ENCODE data around the gene CYB5A. TPM values are rescaled to one million over a fixed set of nuclear protein-coding genes. Genes with fewer than 3 reads are reported as not detected.
"Not testable (repeated sequence)": the region's sequence is repeated elsewhere in the genome, so short reads cannot be mapped to it uniquely, and the experiment has no call there.

The CYB5A gene
- total RNA-seq, 1 donor from 2014 or later: 53.2 TPM

- TF ChIP-seq CTCF (IDR thresholded peaks at IDR 0.05; ENCODE audit: insufficient read depth, low read length, severe bottlenecking): no peak
- FAIRE-seq (no peak), DNase-seq (ENCODE audit: low read depth) (no peak)
- H3K4me3 ChIP-seq (ENCODE audit: low read depth, low read length): no peak overlapping the region
- H3K27me3 ChIP-seq (ENCODE audit: control insufficient read depth, insufficient read depth, low read length): no peaks in the 10 kb centered on the region
- no peaks in the 10 kb centered on the region for H3K36me3 ChIP-seq (ENCODE audit: control insufficient read depth, insufficient read depth, low read length)
Measured at GRCh38 chr18:74333091-74333490, 41.3 kb upstream of the CYB5A start.

- DNase-seq (ENCODE audit: low read depth) (peak; percentile 54), FAIRE-seq (no peak)
- peak; percentile 58 for TF ChIP-seq CTCF (IDR thresholded peaks at IDR 0.05; ENCODE audit: insufficient read depth, low read length, severe bottlenecking)
- Histone ChIP-seq H3K27me3 (ENCODE audit: control insufficient read depth, insufficient read depth, low read length) (no peaks in the 10 kb centered on the region), H3K4me3 (ENCODE audit: low read depth, low read length) (no peak overlapping the region), H3K36me3 (ENCODE audit: control insufficient read depth, insufficient read depth, low read length) (no peaks in the 10 kb centered on the region)
Measured at GRCh38 chr18:74331404-74331803, 39.6 kb upstream of the CYB5A start.

GRCh38 chr18:74329688-74330205 is 38.0 kb upstream of the CYB5A start:
- no peak for TF ChIP-seq CTCF (IDR thresholded peaks at IDR 0.05; ENCODE audit: insufficient read depth, low read length, severe bottlenecking)
- H3K27me3 ChIP-seq (ENCODE audit: control insufficient read depth, insufficient read depth, low read length): no peaks in the 10 kb centered on the region
- H3K36me3 ChIP-seq (ENCODE audit: control insufficient read depth, insufficient read depth, low read length): no peaks in the 10 kb centered on the region
- DNase-seq (ENCODE audit: low read depth): no peak
- FAIRE-seq: no peak
- H3K4me3 ChIP-seq (ENCODE audit: low read depth, low read length): no peak overlapping the region

GRCh38 chr18:74328206-74328605 is 36.4 kb upstream of the CYB5A start:
- Histone ChIP-seq H3K36me3 (ENCODE audit: control insufficient read depth, insufficient read depth, low read length) (no peaks in the 10 kb centered on the region), H3K4me3 (ENCODE audit: low read depth, low read length) (no peak overlapping the region), H3K27me3 (ENCODE audit: control insufficient read depth, insufficient read depth, low read length) (no peaks in the 10 kb centered on the region)
- no peak for FAIRE-seq
- no peak for TF ChIP-seq CTCF (IDR thresholded peaks at IDR 0.05; ENCODE audit: insufficient read depth, low read length, severe bottlenecking)
- no peak for DNase-seq (ENCODE audit: low read depth)

- FAIRE-seq; DNase-seq (ENCODE audit: low read depth): not testable (repeated sequence)
Measured at GRCh38 chr18:74326791-74327190, 35.0 kb upstream of the CYB5A start.

GRCh38 chr18:74326231-74326630 is 34.5 kb upstream of the CYB5A start:
- FAIRE-seq (no peak), DNase-seq (ENCODE audit: low read depth) (no peak)
- no peaks in the 10 kb centered on the region for H3K36me3 ChIP-seq (ENCODE audit: control insufficient read depth, insufficient read depth, low read length)
- H3K4me3 ChIP-seq (ENCODE audit: low read depth, low read length): no peak overlapping the region
- TF ChIP-seq CTCF (IDR thresholded peaks at IDR 0.05; ENCODE audit: insufficient read depth, low read length, severe bottlenecking): no peak
- H3K27me3 ChIP-seq (ENCODE audit: control insufficient read depth, insufficient read depth, low read length): no peaks in the 10 kb centered on the region

More at GRCh38 chr18:74326791-74327190, 35.0 kb upstream of the CYB5A start:
- not testable (repeated sequence) for H3K36me3 ChIP-seq (ENCODE audit: control insufficient read depth, insufficient read depth, low read length); H3K27me3 ChIP-seq (ENCODE audit: control insufficient read depth, insufficient read depth, low read length); H3K4me3 ChIP-seq (ENCODE audit: low read depth, low read length)
